DMS 273 (cell line): ENCODE measurements around the gene ECE1.

ENCODE experiments used
- DNase-seq: peaks from one replicate; lab custom pipeline; 2025; ENCODE audit not compliant: unreplicated experiment; lab: John Stamatoyannopoulos, UW

ECE1 gene

DNA sequence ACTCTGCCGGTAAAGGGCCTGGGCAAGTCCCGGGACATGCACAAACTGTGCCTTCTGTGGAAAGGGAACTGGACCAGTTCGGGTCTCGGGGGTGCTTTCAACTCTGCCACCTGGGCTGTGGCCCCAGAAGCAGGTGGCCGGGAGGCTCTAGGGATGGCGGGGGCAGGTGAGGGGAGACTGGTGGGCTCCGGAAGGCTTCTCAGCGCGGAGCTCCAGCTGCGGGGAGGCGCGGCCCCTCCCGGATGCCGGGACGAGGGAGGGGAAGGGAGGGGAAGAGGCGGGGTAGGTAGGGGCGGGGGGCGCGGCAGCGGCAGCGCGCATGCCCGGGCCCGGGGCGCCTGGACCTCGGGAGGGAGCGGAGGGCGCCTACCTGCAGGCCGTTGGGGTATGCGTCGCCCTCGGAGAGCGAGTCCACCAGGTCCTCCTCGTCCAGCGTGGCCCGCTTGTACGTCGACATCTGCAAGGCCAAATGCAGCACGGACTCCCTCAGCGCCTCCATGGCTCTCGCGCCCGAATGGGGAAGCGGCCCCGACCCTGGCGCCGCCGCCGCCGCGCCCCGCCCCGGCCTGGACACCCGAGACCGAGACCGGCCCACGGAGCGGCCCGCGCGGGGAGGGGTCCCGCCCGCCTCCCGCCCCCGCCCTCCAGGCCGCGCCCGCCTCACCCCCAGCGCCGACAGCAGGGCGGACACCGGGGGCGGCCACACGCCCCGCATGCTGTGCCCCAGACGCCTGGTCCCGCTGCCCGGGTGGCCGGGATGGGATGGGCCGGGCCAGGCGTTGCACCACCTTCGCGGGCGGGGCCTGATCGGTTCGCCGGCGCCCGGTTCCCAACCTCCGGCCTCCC is at the start of gene ECE1:
Gene ECE1 (minus strand): TSS at position 764 of the 846 bp plus-strand sequence. CDS start 49 bp downstream, at position 715.
- DNase-seq: peak; percentile 53

DNA sequence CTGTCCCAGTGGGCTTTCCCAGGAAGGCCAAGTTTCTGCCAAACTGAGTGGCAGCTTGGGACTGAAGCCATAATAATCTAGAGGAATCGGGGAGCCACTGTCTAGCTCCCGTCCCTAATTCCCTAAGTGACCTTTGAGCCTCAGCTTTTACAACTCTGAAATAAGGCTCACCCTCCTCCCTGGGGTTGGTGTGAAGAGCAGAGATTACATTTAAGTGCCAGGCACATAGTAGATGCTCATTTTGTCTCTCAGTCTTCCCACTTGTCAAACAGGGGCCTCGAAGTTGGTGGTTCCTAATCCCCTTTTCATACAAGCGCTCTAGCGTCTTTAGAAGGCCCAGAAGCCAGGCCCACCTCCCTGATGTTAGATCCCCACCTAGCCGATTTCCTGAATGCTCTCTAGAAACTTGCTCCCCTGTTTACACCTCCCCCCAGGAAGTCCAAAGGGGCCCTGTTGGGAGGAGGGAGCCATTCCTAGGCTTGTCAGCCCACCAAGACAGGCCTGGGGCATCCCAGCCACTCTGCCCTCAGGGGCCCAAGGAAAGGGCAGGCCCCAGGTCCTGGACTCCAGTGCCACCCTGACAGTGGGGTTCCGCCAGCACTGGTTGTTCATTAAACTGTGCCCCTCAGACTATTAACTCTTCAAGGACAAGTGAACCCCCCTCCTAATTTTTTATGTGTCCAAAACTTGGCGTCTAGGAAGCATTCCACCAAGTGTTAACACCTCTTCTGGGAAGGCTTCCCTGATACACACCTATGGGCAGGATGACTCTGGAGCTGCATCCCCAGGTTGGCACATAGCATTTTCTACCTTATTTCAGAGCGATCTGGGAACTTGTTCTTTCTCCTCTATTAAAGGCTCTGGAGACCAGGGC is 49.3 kb upstream of the ECE1 start:
- no peak for DNase-seq

DNA sequence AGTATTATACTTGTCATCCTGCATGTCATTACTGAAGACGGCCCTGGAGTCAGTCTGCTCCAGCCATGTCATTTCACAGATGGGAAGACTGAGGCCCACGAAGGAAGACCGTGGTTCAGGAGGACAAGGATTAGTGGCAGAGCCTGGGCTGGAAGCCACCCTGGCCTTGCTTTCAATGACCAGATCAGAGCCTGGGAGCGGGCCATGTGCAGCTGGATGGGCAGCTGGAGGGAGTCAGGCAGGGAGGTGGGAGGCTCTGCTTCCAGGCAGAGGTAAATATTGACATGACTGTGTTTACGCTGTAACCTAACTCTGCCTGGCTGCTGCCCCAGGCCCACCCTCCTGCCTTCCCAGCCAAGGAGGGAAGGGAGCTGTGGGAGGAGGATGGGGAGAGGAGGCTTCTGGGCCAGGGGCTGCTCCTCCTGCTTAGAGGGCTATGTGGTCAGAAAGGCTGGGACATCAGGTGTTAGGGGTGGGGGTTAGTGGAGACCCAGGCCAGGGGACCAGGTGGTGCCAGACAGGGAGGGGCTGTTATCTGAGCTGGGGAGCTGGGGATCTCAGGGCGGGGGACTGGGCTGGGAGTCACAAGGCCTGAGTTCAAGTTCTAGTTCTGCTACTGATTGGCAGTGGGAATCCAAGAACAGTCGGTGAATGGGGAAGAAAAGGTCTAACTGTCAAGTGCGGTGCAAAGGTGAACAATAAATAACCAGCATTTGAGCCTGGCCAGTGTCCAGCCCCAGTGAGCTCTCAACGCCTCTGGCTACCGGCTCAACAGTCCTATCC is 48.5 kb upstream of the ECE1 start:
- peak; percentile 89 for DNase-seq

DNA sequence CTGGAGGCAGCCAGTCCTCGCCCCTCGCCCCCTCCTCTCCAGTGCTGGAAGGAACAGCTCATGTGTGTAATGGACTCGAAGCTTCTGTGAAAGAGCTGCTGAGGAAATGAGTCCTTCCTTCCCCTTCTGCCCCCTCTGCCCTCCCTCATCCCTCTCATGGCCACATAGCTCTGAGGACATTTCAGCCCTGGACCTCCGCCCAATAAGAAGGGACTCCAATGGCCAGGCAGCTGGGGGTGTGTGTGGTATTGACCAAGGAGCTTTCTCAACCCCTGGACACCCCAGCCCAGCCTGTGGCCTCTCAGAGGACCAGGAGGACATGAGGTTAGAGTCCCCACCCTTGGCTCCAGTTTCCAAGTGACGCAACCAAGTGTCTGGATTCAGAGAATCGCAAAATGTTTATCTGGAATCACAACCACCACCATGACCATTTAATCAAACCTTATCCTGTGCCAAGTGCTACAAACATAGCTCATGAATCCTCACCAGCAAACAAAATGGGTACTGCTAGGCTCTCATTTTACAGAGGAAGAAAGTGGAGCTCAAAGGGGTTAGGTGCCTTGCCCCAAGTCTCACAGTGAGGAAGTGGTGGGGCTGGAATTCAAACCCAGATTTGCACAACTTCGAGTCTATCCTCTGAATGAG is 47.8 kb upstream of the ECE1 start:
- DNase-seq: peak; percentile 40

GRCh38 chr1:21337454-21337927 is 47.2 kb upstream of the ECE1 start:
- no peak for DNase-seq

DNA sequence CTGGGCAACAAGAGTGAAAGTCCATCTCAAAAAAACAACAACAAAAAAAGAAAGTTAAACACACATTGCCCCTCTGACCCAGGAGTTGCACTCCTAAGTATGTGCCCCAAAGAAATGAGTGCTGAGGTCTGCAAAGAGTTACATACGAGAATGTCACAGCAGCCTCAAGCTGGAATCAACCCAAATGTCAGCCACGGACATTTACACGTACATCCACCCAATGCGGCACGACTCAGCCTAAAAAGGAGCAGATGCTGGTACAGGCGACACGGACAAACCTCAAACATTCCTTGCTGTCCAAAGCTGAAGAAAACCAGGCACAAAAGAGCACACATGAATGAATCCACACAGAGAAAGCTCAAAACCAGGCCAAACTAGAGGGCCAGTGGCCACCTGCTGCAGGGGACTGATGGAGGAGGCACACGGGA is 46.8 kb upstream of the ECE1 start:
- DNase-seq: no peak

- peak; percentile 93 for DNase-seq
These were observed 45.5 kb upstream of the ECE1 start for GRCh38 chr1:21335750-21336224.

- DNase-seq: no peak
These were observed 44.9 kb upstream of the ECE1 start for GRCh38 chr1:21335088-21335691.

DNA sequence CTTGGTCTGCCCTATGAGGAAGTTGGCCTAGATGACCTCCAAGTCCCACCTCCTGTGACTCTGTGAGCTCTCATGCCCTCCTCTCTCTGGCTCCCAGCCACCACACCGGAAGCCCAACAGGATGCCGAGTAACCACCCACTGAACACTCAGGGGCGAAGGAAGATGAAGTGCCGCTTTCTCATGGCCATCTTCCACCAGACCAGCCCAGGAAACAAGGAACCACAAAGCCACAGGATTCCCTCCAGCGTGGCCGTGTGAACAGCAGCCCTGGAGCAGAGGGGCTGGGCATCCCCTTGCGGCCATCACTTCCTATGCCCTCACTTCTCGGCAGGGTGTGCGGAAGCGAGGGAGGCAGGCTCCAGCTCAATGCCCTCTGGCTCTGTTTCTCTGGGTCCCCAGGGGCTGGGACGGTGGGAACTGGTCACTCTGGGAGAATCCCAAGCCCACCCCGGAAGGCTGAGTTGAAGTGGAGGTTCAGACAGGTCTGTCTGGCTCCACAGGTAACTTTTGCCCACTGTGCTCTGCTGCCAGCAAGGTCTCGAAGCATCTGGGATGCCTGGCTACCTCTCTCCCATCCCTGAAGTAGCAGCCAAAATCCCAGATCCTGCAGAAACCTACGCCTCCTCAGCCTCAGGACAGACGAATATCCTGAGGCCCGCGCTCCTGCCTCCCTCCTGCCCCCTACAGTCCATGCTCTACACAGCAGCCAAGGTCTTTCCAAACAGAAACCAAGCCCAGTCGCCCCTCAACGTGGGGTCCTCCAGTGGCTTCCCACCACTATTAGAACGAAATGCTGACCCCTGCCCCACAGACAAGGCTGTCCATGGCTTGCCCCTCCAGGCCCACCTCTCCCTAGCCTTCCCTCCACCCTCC is 44.2 kb upstream of the ECE1 start:
- peak; percentile 74 for DNase-seq

DNA sequence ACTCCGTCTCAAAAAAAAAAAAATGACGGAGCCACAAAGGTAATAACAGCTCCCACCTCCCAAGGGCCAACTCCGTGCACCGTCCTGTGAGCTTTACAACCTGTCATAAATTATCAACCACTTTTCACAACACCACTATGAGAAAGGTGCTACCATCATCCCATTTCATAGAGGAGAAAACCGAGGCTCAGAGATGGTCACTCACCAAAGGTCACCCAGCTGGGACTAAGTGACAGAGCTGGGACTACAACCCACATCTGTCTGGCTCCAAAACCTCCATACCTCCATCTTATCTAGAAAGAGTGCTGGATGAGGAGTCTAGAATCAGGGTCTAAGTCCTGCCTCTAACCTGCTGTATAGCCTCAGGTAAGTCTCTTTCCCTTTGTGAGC is 43.6 kb upstream of the ECE1 start:
- no peak for DNase-seq

DNA sequence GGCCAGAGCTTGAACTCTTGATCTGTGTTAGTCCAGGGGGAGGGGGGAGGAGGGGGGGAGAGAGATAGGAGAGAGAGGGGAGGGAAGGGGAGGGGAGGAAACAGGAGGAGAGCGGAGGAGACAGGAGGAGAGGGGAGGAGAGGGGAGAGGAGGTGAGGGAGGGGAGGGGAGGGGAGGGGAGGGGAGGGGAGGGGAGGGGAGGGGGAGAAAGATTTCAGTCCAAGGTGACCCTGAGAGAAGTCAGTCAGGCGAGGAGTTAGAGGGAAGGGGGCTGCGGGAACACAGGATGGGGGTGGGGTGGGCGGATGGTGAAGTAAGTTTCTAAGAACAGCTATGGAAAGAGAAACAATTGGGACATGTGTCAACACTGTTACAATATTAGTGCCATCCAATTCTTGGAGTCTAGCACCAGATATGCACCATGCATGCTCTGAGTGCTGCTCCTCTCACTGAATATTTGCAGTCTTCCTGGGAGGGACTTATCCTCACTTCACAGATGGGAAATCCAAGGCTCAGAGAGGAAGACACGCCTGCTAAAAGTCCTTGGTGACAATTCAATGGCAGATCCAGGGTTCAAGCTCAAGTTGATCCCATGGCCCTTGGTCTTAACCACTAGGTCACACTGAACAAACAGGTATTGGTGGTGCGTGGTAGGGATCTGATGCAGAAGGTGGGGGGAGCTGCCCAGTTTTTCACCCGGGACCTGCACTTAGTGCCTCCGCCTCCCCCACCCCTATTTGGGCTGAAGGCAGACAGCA is 42.5 kb upstream of the ECE1 start:
- DNase-seq: no peak

DNA sequence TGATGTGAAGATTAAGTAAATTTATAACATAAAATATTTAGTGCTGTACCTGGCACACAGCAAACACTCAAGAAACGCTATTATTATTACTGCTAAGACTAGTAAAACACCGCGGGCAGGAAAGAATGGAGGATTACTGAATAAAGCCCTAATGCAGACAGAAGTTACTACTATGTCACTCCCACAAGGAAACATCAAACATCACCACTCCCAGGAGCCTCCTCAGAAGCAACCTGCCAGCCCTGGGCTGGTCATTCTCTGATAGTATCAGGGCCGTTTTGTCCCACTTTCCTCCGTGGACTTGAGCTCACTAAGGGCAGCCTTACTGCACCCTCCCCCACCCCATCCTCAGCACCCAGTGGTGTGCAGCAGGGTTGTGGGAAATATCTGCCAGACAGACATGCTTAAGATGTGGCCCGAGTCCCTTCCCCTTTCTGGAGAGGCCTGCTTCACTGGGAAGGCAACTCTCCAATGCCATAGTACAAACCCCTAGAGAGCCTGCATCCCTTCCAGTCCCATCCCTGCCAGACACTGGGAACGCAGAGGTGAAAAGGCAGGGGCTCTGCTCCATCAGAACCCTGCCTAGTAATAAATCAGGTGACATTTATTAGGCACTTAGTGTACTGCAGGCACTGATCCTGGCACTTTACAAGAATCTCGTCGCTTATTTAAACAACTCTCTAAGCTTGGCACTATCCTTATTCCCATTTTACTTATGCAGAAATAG is 41.7 kb upstream of the ECE1 start:
- no peak for DNase-seq

- no peak for DNase-seq
These were observed 40.3 kb upstream of the ECE1 start for GRCh38 chr1:21330544-21330943.

GRCh38 chr1:21329209-21329844 is 39.1 kb upstream of the ECE1 start:
- DNase-seq: no peak

GRCh38 chr1:21327566-21328323 is 37.5 kb upstream of the ECE1 start:
- DNase-seq: no peak

DNA sequence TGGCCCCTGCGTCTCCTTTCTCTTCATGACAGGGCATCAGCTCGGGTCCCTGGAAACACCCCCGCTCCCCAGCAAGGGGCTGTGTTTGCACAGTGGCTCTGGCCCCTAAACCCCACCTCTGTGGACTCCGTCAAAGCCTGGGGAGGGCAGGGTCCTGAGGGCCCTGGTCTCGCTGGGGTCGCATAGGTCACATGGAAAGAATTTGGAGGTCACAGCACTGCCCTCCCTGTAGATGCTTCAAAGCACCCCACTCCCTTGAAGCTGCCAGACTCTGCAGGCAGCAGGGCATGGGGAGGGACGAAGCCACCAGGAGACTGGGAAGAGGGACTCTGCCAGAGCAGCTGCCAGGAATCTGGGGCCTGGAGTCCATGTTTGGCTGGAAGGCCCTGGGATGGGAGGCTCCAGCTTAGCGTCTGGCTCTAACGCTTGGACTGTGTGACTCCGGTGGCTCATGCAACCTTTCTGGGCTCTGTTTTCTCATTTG is 36.6 kb upstream of the ECE1 start:
- DNase-seq: peak; percentile 29
